Measurements from ENCODE around the gene XIRP1. TPM values are rescaled to one million over a fixed set of nuclear protein-coding genes. Genes with fewer than 3 reads are reported as not detected.

Gene XIRP1
- total RNA-seq, 1 experiment from 2014 or later = not detected

- ChIA-PET CTCF (no interaction called here), POLR2A (no interaction called here)
- no peak overlapping the region for H3K4me3 ChIP-seq (ENCODE audit: low read depth in 2 of 2, low read length in 2 of 2)
- intact Hi-C loops (cut with micrococcal nuclease; ENCODE audit: unreplicated experiment) = loop anchor here (5.0 kb wide), 1 partner anchor 79 kb away; no protein-coding TSS in a partner anchor
- peak; percentile 25 for DNase-seq (ENCODE audit: low read depth, low spot score)
- no peak overlapping the region for H3K27ac ChIP-seq (ENCODE audit: low read length)
- H3K9me3 ChIP-seq (ENCODE audit: control insufficient read depth, insufficient read depth, low read depth, low read length) = no peaks in the 10 kb centered on the region
- TF ChIP-seq TCF7L2 (IDR thresholded peaks at IDR 0.05; ENCODE audit: low read depth, low read length) = no peak
- TF ChIP-seq POLR2AphosphoS5 (IDR thresholded peaks at IDR 0.05; ENCODE audit: low read depth, low read length) = no peak
- TF ChIP-seq SIN3A (IDR thresholded peaks at IDR 0.05; ENCODE audit: borderline replicate concordance, insufficient read depth, low read depth, low read length) = no peak
- peak; percentile 72 for TF ChIP-seq CTCF (IDR thresholded peaks at IDR 0.05)
- in situ Hi-C loops (cut with HindIII; ENCODE audit: low pct_unique_long_range_greater_than_20kb, low sequenced_read_pairs) = no loop called here
- peak; percentile 83; the same call in 1 of the 2 replicates for ATAC-seq
- BruUV-seq (replicated peaks) = no TSS peak
- H3K4me1 ChIP-seq (ENCODE audit: control insufficient read depth, insufficient read depth, low read length) = no peaks in the 10 kb centered on the region
- no peaks in the 10 kb centered on the region for H3K36me3 ChIP-seq (ENCODE audit: control insufficient read depth, insufficient read depth, low read length)
- H3K27me3 ChIP-seq (ENCODE audit: control insufficient read depth, insufficient read depth, low read length) = no peaks in the 10 kb centered on the region; the same call in 1 of the 2 replicates
Measured at GRCh38 chr3:39208463-39209055, 16.2 kb upstream of the XIRP1 start.

- no TSS peak for BruUV-seq (replicated peaks)
- TF ChIP-seq TCF7L2 (IDR thresholded peaks at IDR 0.05; ENCODE audit: low read depth, low read length) (no peak), SIN3A (IDR thresholded peaks at IDR 0.05; ENCODE audit: borderline replicate concordance, insufficient read depth, low read depth, low read length) (no peak), POLR2AphosphoS5 (IDR thresholded peaks at IDR 0.05; ENCODE audit: low read depth, low read length) (no peak), REST (IDR thresholded peaks at IDR 0.05; ENCODE audit: insufficient read depth in 1 of 2, low read depth in 2 of 2, low read length in 1 of 2) (no peak), CTCF (IDR thresholded peaks at IDR 0.05) (no peak)
- POLR2A ChIA-PET = no interaction called here
- intact Hi-C loops (cut with micrococcal nuclease; ENCODE audit: unreplicated experiment) = loop anchor here (5.0 kb wide), 1 partner anchor 80 kb away; no protein-coding TSS in a partner anchor
- Histone ChIP-seq H3K27me3 (ENCODE audit: control insufficient read depth, insufficient read depth, low read length) (no peaks in the 10 kb centered on the region; the same call in 1 of the 2 replicates), H3K27ac (ENCODE audit: low read length) (no peak overlapping the region), H3K9me3 (ENCODE audit: control insufficient read depth, insufficient read depth, low read depth, low read length) (no peaks in the 10 kb centered on the region), H3K4me1 (ENCODE audit: control insufficient read depth, insufficient read depth, low read length) (no peaks in the 10 kb centered on the region), H3K4me3 (ENCODE audit: low read depth in 2 of 2, low read length in 2 of 2) (no peak overlapping the region), H3K36me3 (ENCODE audit: control insufficient read depth, insufficient read depth, low read length) (no peaks in the 10 kb centered on the region)
- CTCF ChIA-PET = no interaction called here
- ATAC-seq = no peak
- no peak for DNase-seq (ENCODE audit: low read depth, low spot score)
- in situ Hi-C loops (cut with HindIII; ENCODE audit: low pct_unique_long_range_greater_than_20kb, low sequenced_read_pairs) = no loop called here
Measured at GRCh38 chr3:39207361-39208186, 15.2 kb upstream of the XIRP1 start.

Measured in Panc1 (cell line).